HEK293 (cell line): ENCODE data around the gene GAD1.

Experiments used
- YY1 ChIP-seq: fragments of 450-650 bp; formaldehyde crosslinking; IDR thresholded peaks from 2 replicates; pipeline ENCODE4 v1.5.1; 2018; ENCODE audit warnings: missing biosample characterization, missing genetic modification characterization
- ZNF274 ChIP-seq, 2 experiments: fragments of 200-500 bp in 1 of 2; fragments of 450-650 bp in 1 of 2; sonication (Bioruptor generic) in 1 of 2; formaldehyde crosslinking in 1 of 2; IDR thresholded peaks; 2 replicates each; pipeline versions ENCODE4 v1.5.1 to v1.6.1; 2014 to 2016; ENCODE audit warnings: borderline replicate concordance in 1 of 2, inconsistent platforms in 1 of 2, low read length in 1 of 2, missing biosample characterization in 1 of 2, missing genetic modification characterization in 1 of 2
- TF ChIP-seq, protein P1 (sequence below): sonication (generic); formaldehyde crosslinking; IDR thresholded peaks from 2 replicates; pipeline ENCODE4 v1.8.1; 2022; ENCODE audit warnings: mild to moderate bottlenecking, moderate library complexity, missing genetic modification reagents
- TF ChIP-seq, protein P2 (sequence below): fragments of 450-650 bp; formaldehyde crosslinking; IDR thresholded peaks from 2 replicates; pipeline ENCODE4 v1.5.1; 2016; ENCODE audit warnings: missing biosample characterization, missing genetic modification characterization

DNA sequence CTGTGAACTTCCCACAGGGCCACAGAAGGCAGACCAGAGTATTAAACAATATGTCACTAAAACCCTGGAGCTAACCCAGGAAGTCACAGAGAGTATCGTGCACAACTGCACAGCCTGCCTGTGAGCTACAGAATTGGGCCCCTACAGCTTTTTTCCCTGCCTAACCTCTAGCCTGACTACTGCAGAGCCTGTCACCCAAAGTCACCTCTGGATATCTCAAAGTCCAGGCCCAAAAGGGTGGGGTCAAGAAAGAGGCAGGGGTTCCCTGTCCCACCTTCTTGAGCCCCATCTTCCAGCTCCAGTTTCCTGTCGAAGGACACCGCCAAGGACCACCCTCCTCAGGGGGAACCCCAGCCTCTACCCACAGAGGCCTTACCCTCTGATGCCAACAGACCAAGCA is 13.5 kb downstream of the GAD1 start:
- TF ChIP-seq ZNF274 (IDR thresholded peaks at IDR 0.05; ENCODE audit: low read length) = no peak
- TF ChIP-seq ZNF274 (tag by site-specific recombination; IDR thresholded peaks at IDR 0.05; ENCODE audit: borderline replicate concordance) = no peak
- TF ChIP-seq, protein P1, sequence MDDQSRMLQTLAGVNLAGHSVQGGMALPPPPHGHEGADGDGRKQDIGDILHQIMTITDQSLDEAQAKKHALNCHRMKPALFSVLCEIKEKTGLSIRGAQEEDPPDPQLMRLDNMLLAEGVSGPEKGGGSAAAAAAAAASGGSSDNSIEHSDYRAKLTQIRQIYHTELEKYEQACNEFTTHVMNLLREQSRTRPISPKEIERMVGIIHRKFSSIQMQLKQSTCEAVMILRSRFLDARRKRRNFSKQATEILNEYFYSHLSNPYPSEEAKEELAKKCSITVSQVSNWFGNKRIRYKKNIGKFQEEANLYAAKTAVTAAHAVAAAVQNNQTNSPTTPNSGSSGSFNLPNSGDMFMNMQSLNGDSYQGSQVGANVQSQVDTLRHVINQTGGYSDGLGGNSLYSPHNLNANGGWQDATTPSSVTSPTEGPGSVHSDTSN (CRISPR knock-in tag) = no peak
- TF ChIP-seq, protein P2, sequence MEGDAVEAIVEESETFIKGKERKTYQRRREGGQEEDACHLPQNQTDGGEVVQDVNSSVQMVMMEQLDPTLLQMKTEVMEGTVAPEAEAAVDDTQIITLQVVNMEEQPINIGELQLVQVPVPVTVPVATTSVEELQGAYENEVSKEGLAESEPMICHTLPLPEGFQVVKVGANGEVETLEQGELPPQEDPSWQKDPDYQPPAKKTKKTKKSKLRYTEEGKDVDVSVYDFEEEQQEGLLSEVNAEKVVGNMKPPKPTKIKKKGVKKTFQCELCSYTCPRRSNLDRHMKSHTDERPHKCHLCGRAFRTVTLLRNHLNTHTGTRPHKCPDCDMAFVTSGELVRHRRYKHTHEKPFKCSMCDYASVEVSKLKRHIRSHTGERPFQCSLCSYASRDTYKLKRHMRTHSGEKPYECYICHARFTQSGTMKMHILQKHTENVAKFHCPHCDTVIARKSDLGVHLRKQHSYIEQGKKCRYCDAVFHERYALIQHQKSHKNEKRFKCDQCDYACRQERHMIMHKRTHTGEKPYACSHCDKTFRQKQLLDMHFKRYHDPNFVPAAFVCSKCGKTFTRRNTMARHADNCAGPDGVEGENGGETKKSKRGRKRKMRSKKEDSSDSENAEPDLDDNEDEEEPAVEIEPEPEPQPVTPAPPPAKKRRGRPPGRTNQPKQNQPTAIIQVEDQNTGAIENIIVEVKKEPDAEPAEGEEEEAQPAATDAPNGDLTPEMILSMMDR (tag by site-specific recombination) = no peak
- TF ChIP-seq YY1 (tag by site-specific recombination) = no peak
